ENCODE data around the gene SLC22A12. TPM values are rescaled to one million over a fixed set of nuclear protein-coding genes. Genes with fewer than 3 reads are reported as not detected.

Gene SLC22A12
- total RNA-seq, 1 donor from 2014 or later = not detected

DNA sequence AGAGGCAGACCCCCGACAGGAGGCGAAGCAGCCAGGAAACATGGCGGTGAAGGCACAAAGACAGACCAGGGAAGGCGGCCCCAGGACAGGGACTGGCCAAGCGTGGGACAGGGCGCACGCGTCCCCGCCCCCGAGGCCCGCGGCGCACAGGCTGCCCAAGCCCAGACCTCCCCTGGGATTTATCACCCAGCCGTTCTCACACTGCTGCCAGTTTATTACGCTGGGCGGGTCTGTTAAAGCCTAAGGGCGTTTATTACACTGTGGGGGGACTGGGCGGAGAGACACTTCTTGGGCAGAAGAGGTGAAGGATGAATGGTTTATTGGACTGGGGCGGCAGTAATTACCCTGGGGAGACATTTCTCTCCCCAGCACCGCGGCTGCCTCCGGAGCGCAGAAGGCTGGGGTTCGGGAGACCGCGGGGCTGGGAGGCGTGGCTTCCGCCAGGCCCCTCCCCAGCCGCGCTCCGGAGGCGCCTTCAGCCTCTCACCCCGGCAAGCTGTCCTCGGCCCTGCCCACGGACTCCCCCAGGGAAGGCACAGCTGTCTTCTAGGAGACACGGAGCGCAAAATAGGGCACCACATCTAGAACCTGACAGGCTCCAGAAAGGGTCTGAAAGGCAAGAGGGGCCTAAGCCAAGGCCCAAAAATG, 47.1 kb downstream of the SLC22A12 start:
- peak; percentile 60 for ATAC-seq

DNA sequence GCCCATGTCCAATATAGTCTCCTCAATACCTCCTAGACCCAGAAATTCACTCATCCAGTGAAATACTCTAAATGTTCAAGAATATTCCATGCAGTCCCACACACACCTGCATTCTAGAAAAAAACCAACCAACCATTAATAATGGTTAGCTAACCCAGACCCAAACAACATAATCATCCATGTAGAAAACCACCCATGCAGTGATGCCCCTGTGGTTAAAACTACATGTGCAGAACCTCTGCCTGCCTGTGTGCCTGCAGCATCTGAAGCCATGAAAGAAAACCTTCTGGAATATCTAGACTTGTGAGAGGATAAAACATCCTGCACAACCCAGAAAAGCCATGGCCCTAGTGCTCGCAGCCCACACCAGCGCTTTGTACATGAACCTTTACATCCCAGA, 47.8 kb downstream of the SLC22A12 start:
- intact Hi-C loops (cut with micrococcal nuclease) = no loop called here
- ATAC-seq (no peak), DNase-seq (no peak)

More for the DNA sequence above, 47.1 kb downstream of the SLC22A12 start:
- intact Hi-C loops (cut with micrococcal nuclease) = no loop called here
- no peak for DNase-seq

DNA sequence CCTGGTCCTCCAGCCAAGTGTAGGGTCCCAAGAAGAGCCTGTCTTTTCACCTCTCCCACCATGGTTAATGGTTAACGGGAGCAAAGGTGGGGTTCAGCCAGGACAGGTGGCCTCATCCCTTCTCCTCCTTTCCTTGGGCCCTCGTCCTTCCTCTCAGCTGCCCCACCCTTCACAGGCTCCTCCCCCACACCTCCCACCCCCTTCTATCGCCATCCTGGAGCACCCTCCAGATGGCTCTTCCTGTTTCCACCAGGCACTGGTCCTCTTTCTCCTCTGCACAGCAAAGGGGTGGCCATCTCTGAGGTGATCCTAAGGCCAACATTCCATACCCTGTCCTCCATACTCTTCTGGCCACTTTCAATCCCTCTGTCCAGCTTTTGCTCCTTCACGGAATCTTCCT, 48.9 kb downstream of the SLC22A12 start:
- intact Hi-C loops (cut with micrococcal nuclease) = no loop called here

DNA sequence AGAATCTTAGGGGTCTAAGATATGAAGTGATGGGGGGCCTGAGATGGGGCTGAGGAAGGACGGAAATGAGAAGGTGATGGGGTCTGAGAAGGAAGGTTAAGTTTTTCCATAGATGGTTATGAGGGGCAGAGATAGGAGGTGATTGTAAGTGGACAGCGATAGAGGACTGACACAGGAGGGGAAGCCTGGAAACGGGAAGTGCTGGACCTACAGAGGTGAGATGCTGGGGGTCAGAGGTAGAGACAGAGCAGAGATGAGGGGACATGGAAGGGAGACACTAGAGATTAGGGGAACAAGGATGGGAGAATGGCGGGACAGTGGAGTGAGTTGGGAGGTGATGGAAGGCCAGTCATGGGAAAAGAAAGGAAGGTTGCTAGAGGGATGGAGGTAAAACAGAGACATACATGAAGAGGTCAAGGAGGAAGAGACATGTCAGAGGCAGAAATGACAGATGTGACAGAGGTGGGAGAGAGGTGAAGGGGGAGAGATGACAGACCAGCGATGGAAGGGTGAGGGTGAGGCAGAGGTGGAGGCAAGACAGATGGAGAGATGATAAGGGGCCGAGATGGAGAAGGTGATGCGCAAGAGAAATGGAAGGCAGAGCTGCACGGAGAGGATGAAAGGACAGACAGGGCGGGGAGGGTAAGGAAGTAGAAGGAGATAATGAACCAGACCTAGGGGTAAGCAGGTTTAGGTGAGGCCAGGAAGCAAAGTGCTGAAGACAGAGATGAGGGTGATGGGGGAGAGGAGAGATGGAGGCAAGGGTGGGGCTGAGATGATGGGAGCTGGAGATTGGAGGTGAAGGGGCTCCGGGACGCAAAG, 50.8 kb downstream of the SLC22A12 start:
- DNase-seq (no peak), ATAC-seq (no peak)
- intact Hi-C loops (cut with micrococcal nuclease) = no loop called here

More for the DNA sequence above, 48.9 kb downstream of the SLC22A12 start:
- no peak for DNase-seq
- no peak for ATAC-seq

DNA sequence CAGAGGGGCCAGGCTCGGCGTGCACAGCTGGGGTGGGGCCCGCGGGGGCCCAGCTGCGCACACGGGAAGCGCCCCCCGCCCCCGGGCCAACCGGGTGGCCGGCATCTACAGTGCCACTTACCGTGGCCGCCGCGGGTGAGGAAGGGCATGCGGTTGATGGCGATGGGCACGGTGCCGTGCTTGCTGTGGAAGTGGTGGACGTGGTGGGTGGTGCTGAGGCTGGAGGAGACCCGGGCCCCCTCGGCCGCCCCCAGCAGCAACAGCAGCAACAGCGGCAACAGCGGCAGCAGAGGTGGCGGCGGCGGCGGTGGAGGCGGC, 51.4 kb downstream of the SLC22A12 start:
- intact Hi-C loops (cut with micrococcal nuclease) = no loop called here
- DNase-seq (no peak), ATAC-seq (no peak)

DNA sequence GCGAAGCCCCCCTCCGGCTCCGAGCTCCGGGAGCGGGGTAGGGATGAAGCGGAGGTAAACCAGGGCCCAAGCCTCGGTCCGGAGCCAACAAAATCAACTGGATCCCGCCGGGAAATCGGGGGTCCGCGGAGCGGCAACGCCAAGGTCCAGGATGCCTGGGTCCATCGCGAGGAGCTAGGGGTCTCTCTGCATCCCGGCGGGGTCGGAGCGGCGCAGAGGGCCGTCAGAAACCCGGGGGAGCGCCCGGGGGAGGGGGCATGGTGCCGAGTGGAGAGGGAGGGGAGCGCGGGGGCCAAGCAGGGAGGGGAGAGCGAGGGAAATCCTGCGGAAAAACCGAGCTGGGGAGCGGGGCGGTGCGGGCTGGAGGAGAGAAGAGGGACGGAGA, 51.8 kb downstream of the SLC22A12 start:
- DNase-seq (no peak), ATAC-seq (no peak)
- intact Hi-C loops (cut with micrococcal nuclease) = no loop called here

DNA sequence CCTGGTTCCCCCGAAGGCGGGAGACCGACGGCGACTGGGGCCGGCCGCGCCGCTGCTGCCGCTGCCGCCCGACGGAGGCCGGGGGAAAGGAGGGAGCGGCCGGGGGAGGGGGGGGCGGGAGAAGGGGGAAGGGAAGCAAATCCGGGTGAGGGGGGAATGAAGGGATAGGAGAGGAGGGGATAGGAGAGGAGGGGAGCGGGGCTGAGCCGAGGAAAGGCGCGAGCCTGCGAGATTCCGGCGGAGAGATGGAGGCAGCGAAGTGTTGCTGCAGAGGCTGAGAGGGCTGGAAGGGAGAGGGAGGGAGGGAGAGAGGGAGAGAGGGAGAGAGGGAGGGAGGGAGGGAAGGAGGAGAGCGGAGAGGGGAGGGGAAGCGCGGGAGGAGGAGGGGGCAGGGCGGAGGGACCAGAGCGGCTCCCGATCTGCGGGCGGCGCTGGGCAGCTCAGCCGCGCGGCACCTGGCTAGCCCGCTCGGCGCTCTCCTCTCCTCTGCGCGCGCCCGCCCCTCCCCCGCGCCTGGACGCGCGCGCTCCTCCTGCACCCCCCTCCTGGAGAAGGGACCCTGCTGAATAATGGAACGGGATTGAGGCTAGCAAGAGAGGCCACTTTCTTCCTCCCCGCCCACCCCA, 52.3 kb downstream of the SLC22A12 start:
- no peak for DNase-seq
- ATAC-seq = peak; percentile 55
- intact Hi-C loops (cut with micrococcal nuclease) = no loop called here

DNA sequence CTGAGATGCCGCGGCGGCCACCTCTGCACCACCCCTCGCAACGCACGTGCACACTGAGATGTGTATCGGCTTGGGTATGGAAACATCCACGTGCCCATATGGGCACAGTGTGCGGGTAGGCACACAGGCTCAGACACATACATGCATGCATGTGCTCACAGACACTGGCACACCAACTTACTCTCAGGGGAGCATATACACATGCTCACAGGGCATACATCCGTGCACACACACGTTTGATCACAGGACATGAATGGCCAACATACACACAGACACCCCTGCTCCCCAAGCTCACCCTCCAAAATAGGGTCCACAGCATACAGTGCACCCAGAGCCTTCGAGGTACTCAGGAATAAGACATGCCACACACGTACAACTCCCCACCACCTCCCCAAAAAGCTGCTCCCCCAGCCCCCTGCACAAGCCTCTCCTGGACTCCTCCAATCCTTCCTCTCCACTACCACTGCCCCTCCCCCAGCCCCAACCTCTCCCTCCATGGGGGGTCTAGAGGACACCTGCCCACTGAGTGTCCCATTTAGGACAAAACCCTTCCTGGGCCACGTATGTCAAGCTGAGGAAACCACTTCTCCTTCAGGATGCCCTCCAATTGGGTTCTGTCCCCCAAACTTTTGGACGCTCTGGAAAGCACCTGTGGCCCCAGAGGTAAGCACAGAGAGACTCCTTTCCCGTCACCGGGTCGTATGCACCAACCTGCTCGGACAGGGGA, 53.1 kb downstream of the SLC22A12 start:
- DNase-seq (no peak), ATAC-seq (no peak)
- intact Hi-C loops (cut with micrococcal nuclease) = no loop called here

DNA sequence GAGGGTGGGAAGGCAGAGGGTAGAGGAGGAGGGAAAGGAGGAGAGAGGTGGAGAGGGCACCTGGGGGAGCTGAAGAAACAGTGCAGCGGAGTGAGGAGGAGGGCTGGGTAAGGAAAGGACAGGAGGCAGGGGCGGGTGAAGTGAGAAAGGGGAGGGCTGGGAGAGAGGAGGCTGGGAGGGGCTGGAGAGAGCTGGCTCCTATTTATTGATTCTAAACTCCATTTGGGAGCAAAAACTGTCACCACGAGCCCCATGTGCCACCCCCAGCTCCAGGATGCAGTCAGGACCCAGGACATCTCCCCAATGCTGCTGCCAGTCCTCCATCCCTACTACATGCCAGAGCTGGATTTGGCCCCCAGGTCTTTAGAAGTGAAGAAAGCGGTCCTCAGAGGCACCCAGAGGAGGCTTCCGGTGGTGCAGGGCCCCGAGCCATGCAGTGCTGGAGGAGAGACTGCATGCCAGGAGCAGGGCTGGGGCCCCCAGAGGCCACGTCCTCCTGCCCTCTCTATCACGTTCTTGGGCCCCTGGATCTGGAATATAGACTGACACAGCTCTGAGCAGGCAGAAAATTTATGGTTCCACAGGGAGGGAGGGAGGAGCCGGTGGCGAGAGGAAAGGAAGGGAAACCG, 53.7 kb downstream of the SLC22A12 start:
- intact Hi-C loops (cut with micrococcal nuclease) = no loop called here

DNA sequence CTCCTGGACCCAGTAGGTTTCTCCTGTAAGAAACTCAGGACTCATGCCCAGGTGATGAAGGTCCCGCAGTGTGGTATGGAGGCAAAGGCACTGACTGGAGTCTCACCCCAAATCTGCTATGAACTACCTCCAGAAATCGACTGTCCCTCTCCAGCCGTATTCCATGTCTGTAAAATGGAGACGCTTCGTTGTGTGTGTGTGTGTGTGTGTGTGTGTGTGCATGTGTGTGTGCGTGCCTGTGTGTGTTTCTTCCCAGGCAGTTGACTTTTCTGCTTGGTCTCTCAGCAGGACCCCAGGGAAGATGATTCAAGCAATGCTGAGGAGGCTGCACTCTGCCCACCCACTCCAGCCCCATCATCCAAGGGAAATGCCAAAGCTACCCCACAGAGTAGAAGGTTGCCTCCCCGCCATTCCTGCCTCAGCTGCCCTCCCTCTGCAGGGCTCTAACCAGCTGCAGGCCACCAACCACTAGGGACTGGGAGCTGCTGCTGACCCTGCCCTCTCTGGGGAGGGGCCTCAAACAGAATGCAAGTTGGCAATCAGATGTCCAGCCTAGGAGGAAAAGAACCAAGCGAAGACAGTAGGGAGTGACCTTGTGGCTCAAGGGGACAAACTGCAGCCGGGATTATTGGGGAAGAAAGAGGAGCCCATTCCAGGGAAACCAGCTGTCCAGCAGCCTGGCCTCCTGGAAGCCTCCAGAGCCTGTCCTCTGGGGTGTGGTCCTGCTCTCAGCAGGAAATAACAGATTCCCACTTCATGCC, 56.2 kb downstream of the SLC22A12 start:
- ATAC-seq (no peak), DNase-seq (no peak)
- intact Hi-C loops (cut with micrococcal nuclease) = no loop called here

More for the DNA sequence above, 53.7 kb downstream of the SLC22A12 start:
- DNase-seq (no peak), ATAC-seq (no peak)

DNA sequence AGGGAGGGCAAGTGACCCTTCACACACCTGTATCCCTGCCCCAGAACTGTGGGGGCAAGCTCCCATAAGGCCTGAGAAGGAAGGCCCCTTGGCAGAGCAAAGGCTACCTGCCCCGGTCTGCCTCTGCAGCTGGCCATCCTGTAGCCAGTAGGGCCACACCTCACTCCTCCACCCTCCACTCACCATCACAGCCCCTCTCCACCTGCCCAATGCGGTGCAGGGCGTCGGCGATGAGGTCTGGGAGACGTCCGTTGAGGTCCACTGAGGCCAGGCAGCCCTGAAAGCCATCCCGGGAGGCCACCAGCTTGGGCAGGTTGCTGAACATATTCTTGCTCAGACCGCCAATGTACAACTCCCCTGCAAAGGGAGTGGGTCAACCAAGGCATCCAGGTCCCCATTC, 57.5 kb downstream of the SLC22A12 start:
- intact Hi-C loops (cut with micrococcal nuclease) = no loop called here

DNA sequence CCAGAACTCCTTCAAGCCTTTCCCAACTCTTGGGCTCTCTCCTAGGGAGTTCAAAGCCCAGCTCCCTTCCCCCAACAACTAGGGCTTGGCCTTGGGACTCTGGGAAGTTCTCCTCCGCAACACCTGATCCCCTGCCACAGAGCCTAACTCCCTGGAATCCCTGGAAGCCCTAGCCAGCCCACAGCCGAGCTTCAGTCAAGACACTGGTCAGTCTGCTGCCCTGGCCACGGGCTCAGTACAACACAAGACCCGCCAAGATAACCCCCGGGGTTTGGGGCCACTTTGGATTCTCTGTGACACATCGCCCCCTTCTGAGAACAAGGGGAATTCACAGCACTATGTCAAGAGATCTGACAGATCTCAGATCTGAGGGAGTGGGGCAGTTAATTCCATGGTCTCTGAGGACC, 58.3 kb downstream of the SLC22A12 start:
- intact Hi-C loops (cut with micrococcal nuclease) = no loop called here

More for the DNA sequence above, 57.5 kb downstream of the SLC22A12 start:
- ATAC-seq (no peak), DNase-seq (no peak)

DNA sequence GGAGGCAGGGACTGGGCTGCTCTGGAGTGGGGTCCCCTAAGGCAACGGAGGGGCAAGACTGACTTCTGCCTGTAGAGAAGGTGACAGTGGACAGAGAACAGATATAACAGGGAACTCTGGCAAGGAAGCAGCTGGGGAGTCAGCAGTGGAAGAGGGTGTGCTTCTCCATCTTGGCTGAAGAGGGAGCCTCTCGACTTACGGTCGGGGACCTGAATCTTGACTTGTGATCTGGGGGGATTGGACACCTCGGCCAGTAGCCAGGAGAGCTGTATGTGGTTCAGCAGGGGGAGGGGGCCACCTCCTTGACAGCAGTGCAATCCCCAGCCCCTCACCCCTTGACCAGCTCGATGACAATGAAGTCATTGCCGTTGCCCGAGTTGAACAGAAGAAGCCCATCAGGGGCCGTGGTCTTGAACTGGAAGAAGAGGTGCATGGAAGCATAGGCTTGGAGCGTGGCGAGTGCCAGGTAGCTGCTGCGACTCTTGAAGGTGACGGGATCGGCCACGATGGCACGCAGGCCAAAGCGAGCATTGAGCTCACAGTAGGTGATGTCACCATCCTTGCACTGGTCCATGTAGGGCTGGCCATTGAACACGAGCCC, 60.0 kb downstream of the SLC22A12 start:
- DNase-seq (no peak), ATAC-seq (no peak)
- intact Hi-C loops (cut with micrococcal nuclease) = loop anchor here (5.0 kb wide), 1 partner anchor 99 kb away; no protein-coding TSS in a partner anchor

More for the DNA sequence above, 58.3 kb downstream of the SLC22A12 start:
- ATAC-seq (no peak), DNase-seq (no peak)

Other genes starting within 250 kb of the SLC22A12 start
- 15.1 TPM for gene RPS6KA4, start 232.1 kb upstream of the SLC22A12 start, total RNA-seq
- not detected for gene SLC22A11, start 35.3 kb upstream of the SLC22A12 start, total RNA-seq
- 0.97 TPM for gene NRXN2, start 132.0 kb downstream of the SLC22A12 start, total RNA-seq
- gene RASGRP2, start 152.9 kb downstream of the SLC22A12 start, total RNA-seq = 44.5 TPM
- gene PYGM, start 168.8 kb downstream of the SLC22A12 start, total RNA-seq = 175 TPM
- gene SF1, start 187.3 kb downstream of the SLC22A12 start, total RNA-seq = 191 TPM
- gene MAP4K2, start 212.0 kb downstream of the SLC22A12 start, total RNA-seq = 8.6 TPM
- gene MEN1, start 219.3 kb downstream of the SLC22A12 start, total RNA-seq = 9.1 TPM

All from left ventricle myocardium superior (tissue), 1 donor.